ENCODE measurements around the gene SOCS6. TPM values are rescaled to one million over a fixed set of nuclear protein-coding genes. Genes with fewer than 3 reads are reported as not detected.

SOCS6 gene
- total RNA-seq, 1 donor from 2014 or later = 20.2 TPM

- intact Hi-C loops (cut with micrococcal nuclease) = no loop called here
- peaks cover 70% of the 10 kb centered on the region for H3K4me1 ChIP-seq
Measured at GRCh38 chr18:70289351-70290312, 787 bp downstream of the SOCS6 start.

DNA sequence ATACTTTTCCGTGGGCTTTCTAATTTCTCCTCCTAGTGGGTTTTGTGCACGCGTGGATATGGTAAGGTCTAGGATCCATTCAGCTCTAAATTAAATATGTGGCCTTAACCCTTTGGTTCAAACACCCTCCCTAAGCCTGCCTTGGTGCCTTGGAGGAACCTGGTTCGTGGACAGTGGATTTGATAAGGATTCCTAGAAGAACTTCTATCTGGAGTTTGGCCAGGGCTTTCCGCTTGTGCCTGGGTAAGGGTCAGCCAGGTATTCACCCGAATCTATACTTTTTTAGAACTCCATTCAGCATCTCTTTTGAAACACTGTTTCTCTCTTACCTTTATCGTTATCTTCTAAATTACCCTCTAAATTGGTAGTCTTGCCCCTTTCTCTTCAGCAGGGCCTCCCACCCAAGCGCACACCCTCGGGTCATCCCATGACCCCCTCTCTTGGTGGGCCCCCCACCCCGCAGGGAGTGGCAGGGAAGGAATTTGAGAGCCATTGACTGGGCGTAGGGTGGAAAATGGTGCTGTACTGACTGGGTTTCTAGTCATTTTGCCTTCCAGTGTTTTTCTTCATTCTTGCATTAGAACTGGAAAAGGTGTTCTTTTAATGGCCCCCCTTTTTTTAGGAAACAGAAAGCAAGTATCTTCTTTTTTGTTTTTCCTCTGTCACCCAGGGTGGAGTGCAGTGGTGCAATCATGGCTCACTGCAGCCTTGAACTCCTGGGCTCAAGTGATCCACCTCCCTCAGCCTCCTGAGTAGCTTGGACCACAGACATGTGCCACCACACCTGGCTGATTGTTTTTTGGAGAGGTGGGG lies 1.8 kb downstream of the SOCS6 start:
- peak overlapping the region; percentile 80 for H3K4me3 ChIP-seq

More at GRCh38 chr18:70289351-70290312, 787 bp downstream of the SOCS6 start:
- DNase-seq = peak; percentile 35
- Histone ChIP-seq H3K36me3 (no peaks in the 10 kb centered on the region), H3K27me3 (ENCODE audit: low read depth) (no peaks in the 10 kb centered on the region), H3K27ac (replicated peaks) (peak overlapping the region; percentile 90), H3K9me3 (replicated peaks) (no peaks in the 10 kb centered on the region), H3K4me3 (peak overlapping the region; percentile 80)
- TF ChIP-seq, protein P1, sequence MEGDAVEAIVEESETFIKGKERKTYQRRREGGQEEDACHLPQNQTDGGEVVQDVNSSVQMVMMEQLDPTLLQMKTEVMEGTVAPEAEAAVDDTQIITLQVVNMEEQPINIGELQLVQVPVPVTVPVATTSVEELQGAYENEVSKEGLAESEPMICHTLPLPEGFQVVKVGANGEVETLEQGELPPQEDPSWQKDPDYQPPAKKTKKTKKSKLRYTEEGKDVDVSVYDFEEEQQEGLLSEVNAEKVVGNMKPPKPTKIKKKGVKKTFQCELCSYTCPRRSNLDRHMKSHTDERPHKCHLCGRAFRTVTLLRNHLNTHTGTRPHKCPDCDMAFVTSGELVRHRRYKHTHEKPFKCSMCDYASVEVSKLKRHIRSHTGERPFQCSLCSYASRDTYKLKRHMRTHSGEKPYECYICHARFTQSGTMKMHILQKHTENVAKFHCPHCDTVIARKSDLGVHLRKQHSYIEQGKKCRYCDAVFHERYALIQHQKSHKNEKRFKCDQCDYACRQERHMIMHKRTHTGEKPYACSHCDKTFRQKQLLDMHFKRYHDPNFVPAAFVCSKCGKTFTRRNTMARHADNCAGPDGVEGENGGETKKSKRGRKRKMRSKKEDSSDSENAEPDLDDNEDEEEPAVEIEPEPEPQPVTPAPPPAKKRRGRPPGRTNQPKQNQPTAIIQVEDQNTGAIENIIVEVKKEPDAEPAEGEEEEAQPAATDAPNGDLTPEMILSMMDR (IDR thresholded peaks at IDR 0.05; ENCODE audit: borderline replicate concordance) = no peak

GRCh38 chr18:70291295-70291574 lies 2.4 kb downstream of the SOCS6 start:
- intact Hi-C loops (cut with micrococcal nuclease) = no loop called here

More for the DNA sequence above, 1.8 kb downstream of the SOCS6 start:
- Histone ChIP-seq H3K36me3 (no peaks in the 10 kb centered on the region), H3K9me3 (replicated peaks) (no peaks in the 10 kb centered on the region), H3K4me1 (peaks cover 80% of the 10 kb centered on the region), H3K27me3 (ENCODE audit: low read depth) (no peaks in the 10 kb centered on the region), H3K27ac (replicated peaks) (peak overlapping the region; percentile 90)
- TF ChIP-seq, protein P1 (IDR thresholded peaks at IDR 0.05; ENCODE audit: borderline replicate concordance) = no peak
- intact Hi-C loops (cut with micrococcal nuclease) = no loop called here
- DNase-seq = no peak

DNA sequence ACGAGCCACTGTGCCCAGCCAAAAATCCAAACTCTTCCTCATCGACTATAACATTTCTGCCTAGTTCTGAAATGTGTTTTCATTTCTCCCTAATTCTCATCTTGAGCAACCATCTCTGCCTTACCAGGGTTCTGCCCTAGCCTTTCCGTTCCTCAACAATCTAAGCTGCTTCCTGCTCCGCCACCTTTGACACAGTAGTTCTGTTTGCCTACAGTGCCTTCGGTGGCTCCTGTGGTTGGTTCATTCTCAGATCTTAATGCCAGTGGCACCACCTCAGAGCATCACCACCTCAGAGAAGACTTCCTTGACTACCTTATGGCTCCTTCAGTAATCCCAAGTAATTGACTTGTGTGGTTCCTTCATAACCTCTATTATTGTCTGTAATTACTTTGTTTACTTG lies 3.8 kb downstream of the SOCS6 start:
- no peaks in the 10 kb centered on the region for H3K27me3 ChIP-seq (ENCODE audit: low read depth)
- DNase-seq = no peak
- peak overlapping the region; percentile 49 for H3K27ac ChIP-seq (replicated peaks)
- TF ChIP-seq, protein P1 (IDR thresholded peaks at IDR 0.05; ENCODE audit: borderline replicate concordance) = no peak
- intact Hi-C loops (cut with micrococcal nuclease) = no loop called here
- H3K36me3 ChIP-seq = no peaks in the 10 kb centered on the region
- no peaks in the 10 kb centered on the region for H3K9me3 ChIP-seq (replicated peaks)
- H3K4me1 ChIP-seq = peaks cover 87% of the 10 kb centered on the region
- peak overlapping the region; percentile 24 for H3K4me3 ChIP-seq

More at GRCh38 chr18:70291295-70291574, 2.4 kb downstream of the SOCS6 start:
- Histone ChIP-seq H3K36me3 (no peaks in the 10 kb centered on the region), H3K4me1 (peaks cover 81% of the 10 kb centered on the region), H3K9me3 (replicated peaks) (no peaks in the 10 kb centered on the region), H3K4me3 (peak overlapping the region; percentile 80), H3K27me3 (ENCODE audit: low read depth) (no peaks in the 10 kb centered on the region), H3K27ac (replicated peaks) (no peak overlapping the region)
- no peak for DNase-seq
- TF ChIP-seq, protein P1 (IDR thresholded peaks at IDR 0.05; ENCODE audit: borderline replicate concordance) = no peak

- intact Hi-C loops (cut with micrococcal nuclease) = no loop called here
- TF ChIP-seq, protein P1 (IDR thresholded peaks at IDR 0.05; ENCODE audit: borderline replicate concordance) = no peak
- peak overlapping the region; percentile 49 for H3K27ac ChIP-seq (replicated peaks)
Measured at GRCh38 chr18:70293166-70293565, 4.3 kb downstream of the SOCS6 start.

More at GRCh38 chr18:70293166-70293565, 4.3 kb downstream of the SOCS6 start:
- Histone ChIP-seq H3K27me3 (ENCODE audit: low read depth) (no peaks in the 10 kb centered on the region), H3K4me1 (peaks cover 88% of the 10 kb centered on the region), H3K9me3 (replicated peaks) (no peaks in the 10 kb centered on the region), H3K36me3 (no peaks in the 10 kb centered on the region), H3K4me3 (no peak overlapping the region)
- no peak for DNase-seq

All from left ventricle myocardium inferior (tissue), 1 donor.